ENCODE measurements around the gene LKAAEAR1.

The LKAAEAR1 gene

GRCh38 chr20:64040231-64041039, 43.8 kb downstream of the LKAAEAR1 start:
- H3K27ac ChIP-seq = peak overlapping the region in 1 of 2 donors; percentile 56
- DNase-seq (ENCODE audit: low spot score) = no peak
- no peak for TF ChIP-seq CTCF (IDR thresholded peaks at IDR 0.05)
- no peak overlapping the region for H3K4me3 ChIP-seq

GRCh38 chr20:64039293-64040160, 44.7 kb downstream of the LKAAEAR1 start:
- H3K4me3 ChIP-seq = peak overlapping the region; percentile 75
- TF ChIP-seq CTCF (IDR thresholded peaks at IDR 0.05) = no peak
- peak overlapping the region in 1 of 2 donors; percentile 56 for H3K27ac ChIP-seq
- DNase-seq (ENCODE audit: low spot score) = no peak

- Histone ChIP-seq H3K27ac (peak overlapping the region in 1 of 2 donors; percentile 63), H3K4me3 (peak overlapping the region; percentile 75)
- TF ChIP-seq CTCF (IDR thresholded peaks at IDR 0.05) = peak; percentile 56
- DNase-seq (ENCODE audit: low spot score) = no peak
These were observed 45.5 kb downstream of the LKAAEAR1 start for GRCh38 chr20:64038565-64039292.

- H3K4me3 ChIP-seq = peak overlapping the region; percentile 75
- H3K27ac ChIP-seq = peak overlapping the region in 1 of 2 donors; percentile 63
- no peak for DNase-seq (ENCODE audit: low spot score)
- no peak for TF ChIP-seq CTCF (IDR thresholded peaks at IDR 0.05)
These were observed 46.0 kb downstream of the LKAAEAR1 start for GRCh38 chr20:64038224-64038564.

GRCh38 chr20:64037498-64038213, 46.5 kb downstream of the LKAAEAR1 start:
- TF ChIP-seq CTCF (IDR thresholded peaks at IDR 0.05) = no peak
- Histone ChIP-seq H3K27ac (peak overlapping the region in 1 of 2 donors; percentile 63), H3K4me3 (peak overlapping the region; percentile 75)
- no peak for DNase-seq (ENCODE audit: low spot score)

GRCh38 chr20:64037199-64037497, 47.0 kb downstream of the LKAAEAR1 start:
- no peak overlapping the region for H3K27ac ChIP-seq
- H3K4me3 ChIP-seq = no peak overlapping the region
- TF ChIP-seq CTCF (IDR thresholded peaks at IDR 0.05) = no peak
- DNase-seq (ENCODE audit: low spot score) = no peak

Data from coronary artery (tissue), 2 donors.